Activated CD8-positive, alpha-beta memory T cell treated with anti-CD3 and anti-CD28 coated beads for 48 hours (primary cell): Measurements from ENCODE around the gene INPP5F.

Source experiments
- DNase-seq, 3 experiments: peaks; one replicate each; pipeline ENCODE4 v3.0.0-alpha.2; 2020; ENCODE audit warnings: low read depth in 2 of 3, low spot score in 2 of 3

Gene INPP5F

GRCh38 chr10:119817991-119818888 lies 92.4 kb downstream of the INPP5F start:
- DNase-seq: no peak

GRCh38 chr10:119818889-119819270 lies 93.0 kb downstream of the INPP5F start:
- no peak for DNase-seq

- DNase-seq: no peak
Measured at GRCh38 chr10:119821182-119821581, 95.3 kb downstream of the INPP5F start.

- DNase-seq: no peak
Measured at GRCh38 chr10:119824299-119824698, 98.4 kb downstream of the INPP5F start.

- DNase-seq: no peak
Measured at GRCh38 chr10:119826771-119827170, 100.9 kb downstream of the INPP5F start.

GRCh38 chr10:119827430-119827829 lies 101.6 kb downstream of the INPP5F start:
- DNase-seq: no peak

GRCh38 chr10:119829429-119829828 lies 103.6 kb downstream of the INPP5F start:
- DNase-seq: no peak

GRCh38 chr10:119830851-119831250 lies 105.0 kb downstream of the INPP5F start:
- DNase-seq: no peak

- DNase-seq: no peak
Measured at GRCh38 chr10:119831656-119832055, 105.8 kb downstream of the INPP5F start.

- DNase-seq: no peak
Measured at GRCh38 chr10:119832951-119833350, 107.1 kb downstream of the INPP5F start.

GRCh38 chr10:119834188-119834587 lies 108.3 kb downstream of the INPP5F start:
- no peak for DNase-seq

GRCh38 chr10:119845656-119846055 lies 119.8 kb downstream of the INPP5F start:
- no peak for DNase-seq

GRCh38 chr10:119849031-119849789 lies 123.4 kb downstream of the INPP5F start:
- no peak for DNase-seq

GRCh38 chr10:119849944-119850343 lies 124.1 kb downstream of the INPP5F start:
- no peak for DNase-seq

GRCh38 chr10:119852277-119852676 lies 126.4 kb downstream of the INPP5F start:
- DNase-seq: no peak

GRCh38 chr10:119852822-119853221 lies 127.0 kb downstream of the INPP5F start:
- no peak for DNase-seq

GRCh38 chr10:119853574-119853973 lies 127.7 kb downstream of the INPP5F start:
- no peak for DNase-seq

GRCh38 chr10:119858063-119858462 lies 132.2 kb downstream of the INPP5F start:
- DNase-seq: no peak

- DNase-seq: no peak
Measured at GRCh38 chr10:119859420-119860258, 133.8 kb downstream of the INPP5F start.

- DNase-seq: no peak
Measured at GRCh38 chr10:119860866-119861607, 135.2 kb downstream of the INPP5F start.

GRCh38 chr10:119862524-119862923 lies 136.7 kb downstream of the INPP5F start:
- DNase-seq: no peak
